HG03432 (cell line): Measurements from ENCODE around the gene ACADS.
A peak's percentile ranks its signal among the peaks of the same experiment; 100 is the strongest.

Experiments used
- ATAC-seq: cut with Tn5 transposase; IDR thresholded peaks from one replicate; pipeline ENCODE4 v1.9.1; 2021; ENCODE audit warnings: mild to moderate bottlenecking, moderate library complexity; ENCODE audit not compliant: unreplicated experiment

Gene ACADS, protein sequence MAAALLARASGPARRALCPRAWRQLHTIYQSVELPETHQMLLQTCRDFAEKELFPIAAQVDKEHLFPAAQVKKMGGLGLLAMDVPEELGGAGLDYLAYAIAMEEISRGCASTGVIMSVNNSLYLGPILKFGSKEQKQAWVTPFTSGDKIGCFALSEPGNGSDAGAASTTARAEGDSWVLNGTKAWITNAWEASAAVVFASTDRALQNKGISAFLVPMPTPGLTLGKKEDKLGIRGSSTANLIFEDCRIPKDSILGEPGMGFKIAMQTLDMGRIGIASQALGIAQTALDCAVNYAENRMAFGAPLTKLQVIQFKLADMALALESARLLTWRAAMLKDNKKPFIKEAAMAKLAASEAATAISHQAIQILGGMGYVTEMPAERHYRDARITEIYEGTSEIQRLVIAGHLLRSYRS

GRCh38 chr12:120725659-120726509, at the start of gene ACADS:
TSS of gene ACADS (plus strand) at chr12:120725826. CDS start at chr12:120725886, 60 bp downstream.
- ATAC-seq: peak; percentile 97

GRCh38 chr12:120677765-120678473, 47.7 kb upstream of the ACADS start:
- peak; percentile 76 for ATAC-seq

DNA sequence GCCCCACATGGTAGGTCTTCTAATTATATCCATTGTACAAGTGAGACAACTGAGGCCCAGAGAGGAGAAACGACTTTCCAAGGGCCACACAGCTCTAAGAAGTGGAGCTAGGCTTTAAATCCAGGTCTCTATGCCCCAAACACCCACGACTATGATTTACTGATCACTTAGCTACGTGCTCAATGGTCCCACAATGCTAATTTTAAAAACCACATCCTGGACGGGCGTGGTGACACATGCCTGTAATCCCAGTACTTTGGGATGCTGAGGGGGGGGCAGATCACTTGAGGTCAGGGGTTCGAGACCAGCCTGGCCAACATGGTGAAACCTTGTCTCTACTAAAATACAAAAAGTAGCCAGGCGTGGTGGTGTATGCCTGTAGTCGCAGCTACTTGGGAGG, 47.1 kb upstream of the ACADS start:
- ATAC-seq: peak; percentile 17

DNA sequence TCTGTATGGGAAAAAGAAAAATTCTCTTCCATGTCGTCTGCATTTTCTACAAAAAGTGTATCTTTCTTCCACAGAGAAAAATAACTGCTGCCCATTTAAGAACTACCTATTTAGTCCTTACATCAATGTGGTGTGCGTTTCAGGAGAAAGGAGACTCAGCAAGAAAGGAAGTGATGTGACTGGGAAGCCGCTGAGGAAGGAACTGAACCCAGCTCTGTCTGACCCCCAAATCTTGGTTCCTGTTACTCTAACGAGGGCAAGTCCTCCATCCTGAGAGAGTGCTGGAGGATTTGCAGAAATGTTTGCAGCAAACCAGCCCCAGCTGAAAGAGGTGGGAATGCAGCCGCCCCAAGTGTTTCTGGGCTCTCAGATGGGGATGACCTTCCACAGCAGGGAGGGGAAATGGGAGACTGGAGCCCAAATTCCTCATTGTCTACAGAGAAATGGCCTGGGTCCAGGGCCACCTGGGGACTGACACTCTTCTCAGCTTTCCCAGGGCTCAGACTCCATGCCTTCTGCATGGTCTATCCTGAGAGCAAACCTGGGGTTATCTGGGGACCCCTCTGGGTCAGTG, 45.4 kb upstream of the ACADS start:
- ATAC-seq: no peak

GRCh38 chr12:120684523-120684932, 41.1 kb upstream of the ACADS start:
- ATAC-seq: no peak

DNA sequence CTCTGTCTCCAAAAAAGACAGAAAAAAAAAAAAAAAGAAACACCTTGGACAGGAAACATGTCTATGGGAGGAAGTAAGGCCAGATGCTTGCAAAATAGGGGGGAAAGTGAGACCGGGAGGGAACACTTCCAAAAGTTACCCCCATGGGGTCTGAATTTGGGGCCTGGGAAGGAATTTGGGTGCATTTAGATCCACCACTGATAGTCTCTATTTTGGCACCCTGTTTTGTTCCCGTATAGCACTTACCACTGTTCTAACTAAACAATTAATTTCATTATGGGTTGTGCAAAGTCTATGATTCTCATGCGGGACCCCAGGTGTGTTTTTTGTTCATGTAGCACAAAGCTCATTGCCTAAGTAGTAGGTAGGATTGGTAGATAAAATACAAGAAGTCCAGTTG, 40.1 kb upstream of the ACADS start:
- no peak for ATAC-seq

DNA sequence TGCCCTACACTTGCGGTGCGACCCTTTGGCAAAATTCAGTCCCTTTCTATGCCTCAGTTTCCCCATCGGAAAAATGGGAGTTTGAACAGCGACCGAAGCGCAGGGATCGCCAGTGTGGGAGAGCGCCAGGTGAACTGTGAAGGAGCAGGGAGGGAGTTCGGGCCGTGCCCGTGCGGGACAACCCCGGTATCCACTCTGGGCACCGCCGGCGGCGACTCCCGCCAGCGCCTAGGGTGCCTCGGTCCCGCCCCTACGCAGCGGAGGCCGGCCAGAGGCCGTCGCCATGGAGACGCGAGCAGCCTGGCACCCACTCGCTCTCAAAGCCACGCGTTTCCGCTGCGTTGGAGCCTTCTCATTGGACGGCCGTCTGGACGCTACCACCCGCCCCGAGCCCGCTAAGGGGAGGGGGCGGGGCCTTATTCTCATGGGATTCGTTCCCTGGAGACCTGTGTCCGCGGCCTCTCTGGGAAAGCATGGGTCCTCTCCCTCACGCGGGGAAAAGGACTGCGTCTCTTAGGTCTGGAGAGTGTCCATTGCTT, 39.4 kb upstream of the ACADS start:
- peak; percentile 72 for ATAC-seq

- ATAC-seq: peak; percentile 78
Observed at GRCh38 chr12:120686690-120687577, 38.7 kb upstream of the ACADS start, which contains the start of gene MLEC. TSS of gene MLEC (plus strand) at chr12:120687149. CDS start at chr12:120687297, 148 bp downstream.

DNA sequence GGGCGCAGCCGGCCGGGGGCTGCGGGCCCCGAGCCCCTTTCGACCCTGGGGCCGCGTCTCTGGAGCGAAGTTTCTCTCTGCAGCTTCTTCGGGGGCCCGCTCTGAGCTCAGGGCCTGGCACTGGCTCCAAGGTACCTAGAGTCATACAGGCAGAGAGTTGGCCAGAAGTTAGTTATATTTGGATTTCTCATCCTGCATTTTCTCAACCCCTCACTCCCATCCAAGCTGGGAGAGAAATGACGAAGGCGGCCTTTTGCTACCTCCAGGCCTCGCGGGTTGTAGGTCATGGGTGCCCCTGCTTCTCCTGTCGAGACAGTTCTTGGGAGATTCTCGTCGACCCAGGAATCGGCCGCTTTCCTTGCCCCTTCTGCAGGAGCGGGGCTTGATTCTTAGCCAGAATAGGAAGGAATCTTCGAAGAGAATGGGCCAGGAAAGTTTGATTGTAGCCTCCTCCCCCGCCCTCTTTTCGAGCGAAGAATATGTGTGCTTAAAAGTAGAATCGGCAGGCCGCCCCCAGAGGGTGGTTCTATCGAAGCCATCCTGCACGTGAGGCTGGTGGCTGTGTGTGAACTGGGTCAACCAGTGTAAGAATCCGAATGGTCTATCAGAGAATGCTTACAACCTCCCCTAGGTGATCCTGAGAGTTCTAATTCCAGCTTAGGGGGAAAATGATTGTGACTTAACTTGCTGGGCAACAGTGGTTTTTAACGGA, 37.9 kb upstream of the ACADS start:
- ATAC-seq: no peak

GRCh38 chr12:120688527-120689071, 37.0 kb upstream of the ACADS start:
- no peak for ATAC-seq

GRCh38 chr12:120689397-120690082, 36.1 kb upstream of the ACADS start:
- ATAC-seq: no peak

DNA sequence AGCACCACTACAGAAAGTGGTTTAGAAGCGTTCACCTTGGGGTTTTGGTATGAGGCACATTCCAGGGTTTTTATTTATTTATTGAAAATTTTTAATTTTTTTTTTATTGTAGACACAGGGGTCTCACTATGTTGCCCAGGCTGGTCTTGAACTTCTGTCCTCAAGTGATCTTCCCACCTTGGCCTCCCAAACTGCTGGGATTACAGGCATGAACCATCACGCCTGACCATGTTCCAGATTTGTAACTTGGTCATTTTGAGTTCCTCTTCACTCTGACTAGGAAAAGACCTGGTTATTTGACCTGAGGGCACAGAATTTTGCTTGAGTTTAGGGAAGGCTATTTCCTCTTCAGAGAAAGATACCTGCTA, 35.6 kb upstream of the ACADS start:
- ATAC-seq: no peak

- no peak for ATAC-seq
Observed at GRCh38 chr12:120690978-120691377, 34.6 kb upstream of the ACADS start.

GRCh38 chr12:120692524-120693033, 33.0 kb upstream of the ACADS start:
- ATAC-seq: no peak

DNA sequence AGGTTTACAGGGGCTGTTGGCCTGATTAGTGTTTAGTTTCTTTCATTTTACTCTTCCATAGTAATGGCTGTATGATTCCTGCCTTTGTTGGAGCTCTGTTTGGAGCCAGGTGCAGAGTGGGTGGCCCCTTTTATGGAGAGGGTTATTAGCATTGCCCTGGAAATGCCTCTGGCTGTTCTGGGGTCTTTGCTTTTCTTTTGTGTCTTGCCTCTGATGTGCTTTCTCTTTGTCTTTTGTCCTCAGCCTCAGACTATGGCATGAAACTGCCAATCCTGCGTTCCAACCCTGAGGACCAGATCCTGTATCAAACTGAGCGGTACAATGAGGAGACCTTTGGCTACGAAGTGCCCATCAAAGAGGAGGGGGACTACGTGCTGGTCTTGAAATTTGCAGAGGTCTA, 31.8 kb upstream of the ACADS start:
- no peak for ATAC-seq

DNA sequence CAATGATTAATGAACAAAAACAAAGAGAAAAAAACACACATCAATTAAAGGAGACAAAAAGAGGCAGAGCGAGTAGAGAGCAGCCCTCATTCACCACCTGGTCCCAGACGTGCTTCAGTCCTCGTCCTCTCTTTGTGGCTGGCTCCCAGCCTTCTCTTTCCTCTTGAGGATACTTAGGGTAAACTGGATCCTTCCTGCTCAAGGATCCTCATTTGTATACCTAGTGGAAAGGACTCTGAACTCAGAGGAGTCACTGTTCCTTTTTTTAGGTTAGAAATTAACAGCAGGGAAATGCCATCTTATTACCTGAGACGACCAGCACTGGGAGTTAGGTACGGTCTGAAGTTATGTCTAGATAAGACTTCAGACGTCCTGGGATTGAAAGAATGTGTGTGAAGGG, 29.0 kb upstream of the ACADS start:
- no peak for ATAC-seq

GRCh38 chr12:120697344-120697743, 28.3 kb upstream of the ACADS start:
- no peak for ATAC-seq

DNA sequence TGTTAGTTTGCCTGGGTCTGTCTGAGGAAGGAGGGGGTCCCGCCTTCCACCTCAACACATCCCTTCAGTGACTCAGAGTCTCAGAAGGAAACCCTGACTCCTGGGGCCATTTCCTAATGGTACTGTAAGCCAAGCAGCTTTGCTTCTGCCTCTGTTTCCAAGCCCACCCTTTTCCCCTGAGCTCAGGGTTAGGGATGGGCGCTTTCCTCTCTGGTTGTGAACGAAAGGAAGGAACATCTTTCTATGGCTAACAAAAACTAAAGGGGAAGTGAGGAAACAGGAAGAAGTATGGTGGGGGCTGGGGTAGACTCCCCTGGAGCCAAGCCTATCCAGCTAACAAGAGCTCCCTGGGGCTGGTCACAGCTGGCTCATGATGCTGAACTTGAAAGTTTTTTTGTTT, 27.0 kb upstream of the ACADS start:
- ATAC-seq: no peak
